SIG-M5 (cell line): ENCODE measurements around the gene RPGRIP1L.

Experiments used
- DNase-seq: peaks from one replicate; lab custom pipeline; 2025; lab: John Stamatoyannopoulos, UW

The RPGRIP1L gene

GRCh38 chr16:53703590-53704444, at the start of gene RPGRIP1L, which contains the start of gene FTO:
TSS of gene RPGRIP1L (minus strand) at chr16:53703859. CDS start at chr16:53700723, 3,136 bp downstream.
TSS of gene FTO (plus strand) at chr16:53704156.
- DNase-seq: peak; percentile 93

GRCh38 chr16:53753431-53753830, 49.8 kb upstream of the RPGRIP1L start:
- no peak for DNase-seq

GRCh38 chr16:53752560-53752959, 48.9 kb upstream of the RPGRIP1L start:
- no peak for DNase-seq

GRCh38 chr16:53745753-53746266, 42.2 kb upstream of the RPGRIP1L start:
- no peak for DNase-seq

GRCh38 chr16:53745086-53745485, 41.4 kb upstream of the RPGRIP1L start:
- DNase-seq: no peak

- DNase-seq: no peak
Measured at GRCh38 chr16:53744449-53744848, 40.8 kb upstream of the RPGRIP1L start.

- DNase-seq: no peak
Measured at GRCh38 chr16:53743149-53743566, 39.5 kb upstream of the RPGRIP1L start.

GRCh38 chr16:53741546-53741945, 37.9 kb upstream of the RPGRIP1L start:
- no peak for DNase-seq

GRCh38 chr16:53740933-53741531, 37.4 kb upstream of the RPGRIP1L start:
- no peak for DNase-seq

- no peak for DNase-seq
Measured at GRCh38 chr16:53740476-53740875, 36.8 kb upstream of the RPGRIP1L start.

GRCh38 chr16:53737552-53737951, 33.9 kb upstream of the RPGRIP1L start:
- DNase-seq: no peak

- DNase-seq: no peak
Measured at GRCh38 chr16:53736297-53736696, 32.6 kb upstream of the RPGRIP1L start.

GRCh38 chr16:53734908-53735307, 31.2 kb upstream of the RPGRIP1L start:
- no peak for DNase-seq

- DNase-seq: no peak
Measured at GRCh38 chr16:53732296-53732929, 28.8 kb upstream of the RPGRIP1L start.

- no peak for DNase-seq
Measured at GRCh38 chr16:53730693-53731092, 27.0 kb upstream of the RPGRIP1L start.

- DNase-seq: no peak
Measured at GRCh38 chr16:53726625-53727024, 23.0 kb upstream of the RPGRIP1L start.

- no peak for DNase-seq
Measured at GRCh38 chr16:53721017-53721416, 17.4 kb upstream of the RPGRIP1L start.

- no peak for DNase-seq
Measured at GRCh38 chr16:53717577-53717976, 13.9 kb upstream of the RPGRIP1L start.

- DNase-seq: no peak
Measured at GRCh38 chr16:53715023-53715384, 11.3 kb upstream of the RPGRIP1L start.

GRCh38 chr16:53714205-53715022, 10.8 kb upstream of the RPGRIP1L start:
- DNase-seq: no peak

- DNase-seq: no peak
Measured at GRCh38 chr16:53713403-53714204, 9.9 kb upstream of the RPGRIP1L start.
